Rectal smooth muscle tissue (tissue), 1 donor: ENCODE data around the gene PRDM5.

Source experiments
- H3K27ac ChIP-seq: one replicate; pipeline ENCODE4 v1.7.0; 2013; ENCODE audit warnings: low read depth, low read length, inconsistent platforms
- H3K27me3 ChIP-seq: one replicate; pipeline ENCODE4 v1.7.0; 2013; ENCODE audit warnings: low read length; ENCODE audit not compliant: control insufficient read depth, insufficient read depth
- H3K36me3 ChIP-seq: one replicate; pipeline ENCODE4 v1.7.0; 2013; ENCODE audit warnings: low read length; ENCODE audit not compliant: control insufficient read depth, insufficient read depth
- H3K4me1 ChIP-seq: one replicate; pipeline ENCODE4 v1.7.0; 2013; ENCODE audit warnings: low read length; ENCODE audit not compliant: control insufficient read depth, insufficient read depth
- H3K4me3 ChIP-seq: one replicate; pipeline ENCODE4 v1.7.0; 2013; ENCODE audit warnings: low read length
- H3K9ac ChIP-seq: one replicate; pipeline ENCODE4 v1.7.0; 2013; ENCODE audit warnings: low read length

The PRDM5 gene

DNA sequence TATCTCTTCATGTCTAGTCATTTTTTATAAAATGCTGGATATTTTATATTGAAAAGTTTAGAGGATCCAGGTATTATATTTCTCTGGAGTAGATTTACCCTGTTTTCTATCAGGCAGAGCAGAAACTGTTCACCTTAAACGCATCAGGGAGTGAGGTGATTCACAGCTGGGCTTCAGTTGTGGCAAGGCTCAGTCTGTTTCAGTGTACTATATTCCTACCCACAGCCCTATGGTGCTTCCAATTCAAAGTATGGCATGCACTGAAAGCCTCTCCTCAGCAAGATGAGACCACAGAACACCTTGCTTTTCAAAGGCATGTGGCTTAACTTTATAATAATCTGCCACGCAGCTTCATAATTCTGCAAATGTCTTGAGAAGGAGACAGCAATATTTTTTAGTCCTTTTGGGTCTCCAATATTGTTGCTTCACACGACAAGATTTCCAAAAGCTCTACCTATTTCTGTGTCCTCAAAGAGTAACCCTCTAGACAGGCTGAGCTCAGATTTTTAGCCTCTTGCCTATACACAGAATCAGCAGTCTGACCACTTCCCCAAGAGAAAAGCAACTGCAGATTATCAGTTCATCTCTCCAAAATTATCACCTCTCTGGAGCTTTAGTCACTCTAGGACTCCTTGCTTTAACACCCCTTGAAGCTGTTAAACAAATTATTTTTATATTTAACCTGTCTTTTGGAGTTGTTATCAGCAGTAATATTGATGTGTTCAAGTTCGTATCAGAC, 24.4 kb downstream of the PRDM5 start:
- Histone ChIP-seq H3K27me3 (no peaks in the 10 kb centered on the region), H3K9ac (no peak overlapping the region), H3K4me1 (no peaks in the 10 kb centered on the region), H3K27ac (no peak overlapping the region), H3K36me3 (no peaks in the 10 kb centered on the region), H3K4me3 (no peak overlapping the region)

DNA sequence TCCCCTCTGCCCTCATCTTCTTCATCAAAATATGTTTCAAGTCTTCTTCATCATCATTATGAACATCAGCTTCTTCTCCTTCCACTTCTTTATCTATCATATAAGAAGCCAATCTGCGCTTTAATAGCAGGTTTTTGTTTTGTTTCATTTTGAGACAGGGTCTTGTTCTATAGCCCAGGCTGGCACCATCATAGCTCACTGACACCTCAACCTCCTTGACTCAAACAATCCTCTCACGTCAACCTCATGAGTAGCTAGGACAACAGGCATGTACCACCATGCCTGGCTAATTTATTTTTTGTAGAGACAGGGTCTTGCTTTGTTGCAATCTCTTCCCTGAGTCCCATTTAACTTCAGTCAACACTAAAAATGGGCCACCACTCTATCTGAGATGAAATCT, 27.0 kb downstream of the PRDM5 start:
- no peaks in the 10 kb centered on the region for H3K36me3 ChIP-seq
- no peak overlapping the region for H3K27ac ChIP-seq
- no peaks in the 10 kb centered on the region for H3K27me3 ChIP-seq
- H3K9ac ChIP-seq: no peak overlapping the region
- H3K4me3 ChIP-seq: no peak overlapping the region
- no peaks in the 10 kb centered on the region for H3K4me1 ChIP-seq

DNA sequence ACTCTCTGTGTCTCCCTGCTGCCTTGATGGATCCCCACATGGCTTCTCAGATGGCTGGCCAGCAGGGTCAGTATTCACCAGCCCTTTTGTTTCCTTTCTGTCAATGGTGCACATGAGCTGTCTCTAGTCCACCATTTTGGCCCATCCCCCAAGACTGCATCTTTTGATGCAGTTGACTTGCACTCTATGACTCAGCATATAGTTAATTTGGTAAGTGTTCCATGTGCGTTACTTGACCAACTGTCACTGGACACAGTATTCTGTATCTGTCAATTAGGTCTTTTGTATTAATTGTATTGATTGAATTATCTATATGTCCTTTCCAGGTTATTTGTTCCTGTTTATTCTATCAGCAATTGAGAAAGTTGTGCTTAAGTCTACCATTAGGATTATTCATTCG, 29.2 kb downstream of the PRDM5 start:
- Histone ChIP-seq H3K4me1 (no peaks in the 10 kb centered on the region), H3K4me3 (no peak overlapping the region), H3K27me3 (no peaks in the 10 kb centered on the region), H3K27ac (no peak overlapping the region), H3K9ac (no peak overlapping the region), H3K36me3 (no peaks in the 10 kb centered on the region)

DNA sequence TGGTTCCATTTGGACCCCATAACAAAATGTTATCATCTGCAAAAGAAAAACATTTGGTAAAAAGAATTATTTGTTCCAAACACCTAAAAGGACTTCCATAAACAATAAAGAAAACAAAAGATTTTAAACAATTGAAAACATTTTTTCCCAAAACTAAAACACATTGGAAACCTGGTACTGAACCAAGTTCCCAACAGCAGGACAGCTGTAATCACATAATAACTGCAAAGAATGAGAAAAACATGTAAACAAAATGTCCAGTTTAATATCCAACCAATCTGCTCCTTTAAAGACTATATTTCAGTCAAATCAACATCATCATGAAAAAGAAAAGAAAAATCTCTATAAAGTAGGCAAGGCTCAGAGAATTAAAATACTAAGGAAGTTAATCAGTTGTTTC, 36.3 kb downstream of the PRDM5 start:
- no peak overlapping the region for H3K27ac ChIP-seq
- H3K36me3 ChIP-seq: no peaks in the 10 kb centered on the region
- no peak overlapping the region for H3K4me3 ChIP-seq
- H3K9ac ChIP-seq: no peak overlapping the region
- H3K4me1 ChIP-seq: no peaks in the 10 kb centered on the region
- H3K27me3 ChIP-seq: no peaks in the 10 kb centered on the region

DNA sequence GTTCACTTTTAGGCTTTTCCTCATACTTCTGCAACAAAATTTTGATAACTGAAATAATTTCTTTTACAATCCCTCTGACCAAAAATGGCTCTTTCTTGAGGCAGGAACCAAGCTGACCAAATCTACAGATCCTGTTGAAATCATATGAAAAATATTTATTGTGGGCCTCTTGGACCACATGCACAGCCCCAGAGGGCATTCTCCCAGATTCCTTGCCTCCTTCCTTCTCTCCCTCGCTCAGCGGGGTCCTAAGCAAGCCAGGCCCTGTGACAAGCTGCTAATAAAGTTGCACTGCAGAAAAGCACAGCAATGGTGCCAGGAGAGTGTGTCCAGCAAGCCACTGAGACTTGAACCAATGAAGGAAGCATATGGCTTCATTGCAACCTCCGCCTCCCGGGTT, 40.7 kb downstream of the PRDM5 start:
- H3K4me3 ChIP-seq: no peak overlapping the region
- no peaks in the 10 kb centered on the region for H3K27me3 ChIP-seq
- no peak overlapping the region for H3K27ac ChIP-seq
- no peaks in the 10 kb centered on the region for H3K36me3 ChIP-seq
- no peaks in the 10 kb centered on the region for H3K4me1 ChIP-seq
- no peak overlapping the region for H3K9ac ChIP-seq

DNA sequence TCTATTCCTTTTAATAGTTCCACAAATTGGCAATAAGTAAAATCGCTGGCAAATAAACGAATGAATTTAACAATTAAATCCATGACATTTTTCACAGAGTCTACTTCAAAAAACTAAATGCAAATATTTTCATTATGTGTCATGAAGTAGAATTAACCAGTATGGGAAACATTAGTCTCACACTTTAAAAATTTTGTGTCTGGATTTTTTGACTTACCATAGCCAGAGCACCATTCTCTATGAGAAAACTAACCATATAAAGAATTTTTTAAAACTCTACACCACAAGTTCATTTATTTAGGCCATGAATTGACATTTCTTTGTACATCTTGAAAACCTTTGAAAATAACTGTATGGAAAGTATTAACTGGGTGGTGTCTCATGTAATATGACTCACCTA, 41.2 kb downstream of the PRDM5 start:
- H3K4me3 ChIP-seq: no peak overlapping the region
- H3K27ac ChIP-seq: no peak overlapping the region
- H3K4me1 ChIP-seq: no peaks in the 10 kb centered on the region
- no peaks in the 10 kb centered on the region for H3K27me3 ChIP-seq
- H3K36me3 ChIP-seq: no peaks in the 10 kb centered on the region
- no peak overlapping the region for H3K9ac ChIP-seq

DNA sequence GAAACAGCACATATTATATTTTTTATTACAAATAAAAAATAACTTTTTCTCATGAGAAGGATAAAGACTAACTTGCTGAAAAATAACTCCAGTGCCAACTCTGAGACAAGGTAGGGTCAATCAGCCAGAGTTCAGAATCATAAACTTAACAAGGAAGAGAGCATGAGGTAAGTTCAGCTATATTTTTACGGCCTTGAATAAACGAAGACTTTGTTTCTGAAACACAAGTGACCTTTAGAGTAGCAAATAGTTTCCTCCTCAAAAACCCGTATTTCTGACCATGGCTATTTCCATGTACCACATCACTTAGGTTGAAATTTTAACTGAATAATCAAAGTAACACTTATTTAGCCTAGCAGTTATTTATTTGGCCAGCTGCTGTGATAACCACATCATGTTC, 45.5 kb downstream of the PRDM5 start:
- no peaks in the 10 kb centered on the region for H3K27me3 ChIP-seq
- H3K9ac ChIP-seq: no peak overlapping the region
- H3K4me1 ChIP-seq: no peaks in the 10 kb centered on the region
- H3K4me3 ChIP-seq: no peak overlapping the region
- no peaks in the 10 kb centered on the region for H3K36me3 ChIP-seq
- H3K27ac ChIP-seq: no peak overlapping the region

DNA sequence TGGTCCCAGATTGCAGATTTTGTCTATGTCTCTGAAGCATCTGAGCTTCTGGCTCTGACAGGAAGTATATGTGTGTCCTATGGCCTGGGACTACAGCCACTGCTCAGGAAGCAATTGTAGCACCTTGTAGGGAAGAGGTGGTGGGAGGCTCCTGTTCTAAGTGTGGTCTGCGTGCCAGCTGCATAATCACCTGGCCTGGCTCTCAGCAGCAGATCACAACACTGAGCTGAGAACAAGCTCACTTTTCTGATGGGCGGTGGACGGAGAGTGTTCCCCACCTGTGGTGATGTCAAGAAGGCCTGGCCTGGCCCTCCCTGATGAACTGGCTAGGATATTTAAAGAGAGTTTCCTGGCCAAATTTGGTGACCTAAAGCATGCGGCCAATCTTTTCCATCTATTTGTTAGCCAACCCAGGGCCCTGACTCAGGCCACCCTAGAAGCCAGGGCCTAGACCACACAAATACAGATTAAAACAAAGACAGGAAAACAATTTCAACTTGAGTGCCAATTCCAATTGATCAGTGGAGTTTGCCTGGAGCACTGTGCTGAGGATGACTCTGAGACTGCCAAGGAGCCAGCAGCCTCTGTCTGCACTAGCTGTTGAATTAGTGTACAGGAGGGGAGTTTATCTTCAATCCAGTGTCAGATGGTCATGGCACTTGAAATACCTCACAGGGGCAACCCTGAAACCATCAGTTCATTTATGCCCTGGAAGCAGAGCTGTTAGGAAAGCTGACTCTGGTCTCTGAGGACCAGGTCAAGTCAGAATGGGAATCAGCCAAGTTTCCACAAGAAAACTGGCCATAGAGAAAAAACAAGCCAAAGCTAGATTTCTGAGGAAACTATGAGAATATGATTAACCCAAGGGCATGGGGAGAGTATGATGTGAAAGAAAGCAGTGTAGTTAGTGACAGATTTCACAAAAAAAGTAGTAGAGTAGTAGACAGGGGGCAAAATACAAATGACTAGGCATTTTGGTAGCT, 47.4 kb downstream of the PRDM5 start:
- Histone ChIP-seq H3K9ac (no peak overlapping the region), H3K27me3 (no peaks in the 10 kb centered on the region), H3K4me1 (no peaks in the 10 kb centered on the region), H3K36me3 (no peaks in the 10 kb centered on the region), H3K27ac (no peak overlapping the region), H3K4me3 (no peak overlapping the region)

DNA sequence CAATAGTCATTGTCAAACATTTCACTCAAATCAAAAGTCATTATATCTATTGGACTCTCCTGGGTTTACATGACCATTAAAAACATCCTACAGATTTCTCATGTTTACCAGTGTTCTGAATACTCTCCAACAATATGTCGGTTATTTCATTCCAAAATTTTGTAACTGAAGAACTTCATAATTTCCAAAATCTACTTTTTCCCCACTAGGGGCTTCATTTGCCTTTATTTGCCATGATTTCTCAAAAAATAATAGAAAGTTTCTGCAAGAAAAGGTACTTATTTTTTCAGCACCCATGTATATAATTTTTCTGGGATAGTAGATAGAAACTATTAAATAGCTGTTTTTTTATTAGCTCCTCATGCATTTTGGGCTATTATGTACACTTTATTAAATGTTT, 49.0 kb downstream of the PRDM5 start:
- no peaks in the 10 kb centered on the region for H3K27me3 ChIP-seq
- H3K4me1 ChIP-seq: no peaks in the 10 kb centered on the region
- H3K4me3 ChIP-seq: no peak overlapping the region
- no peak overlapping the region for H3K9ac ChIP-seq
- no peaks in the 10 kb centered on the region for H3K36me3 ChIP-seq
- H3K27ac ChIP-seq: no peak overlapping the region

DNA sequence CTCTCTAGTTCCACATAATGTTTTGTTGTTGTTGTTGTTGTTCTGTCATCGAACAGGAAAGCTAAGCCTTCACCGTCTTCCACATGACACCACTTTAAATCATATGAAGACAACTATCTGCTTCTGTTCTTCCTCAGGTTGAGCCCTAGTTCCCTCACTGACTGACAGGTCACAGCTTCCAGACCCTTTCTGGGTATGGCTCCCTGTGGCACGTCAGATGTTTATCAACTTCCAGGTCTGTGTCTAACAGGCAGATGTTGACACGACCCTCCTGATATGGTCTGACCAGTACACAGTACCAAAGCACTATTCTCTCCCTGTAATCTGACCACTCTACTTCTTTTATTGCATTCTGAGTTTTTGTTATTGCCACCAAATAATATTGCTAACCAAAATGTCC, 51.4 kb downstream of the PRDM5 start:
- H3K4me1 ChIP-seq: no peaks in the 10 kb centered on the region
- H3K36me3 ChIP-seq: no peaks in the 10 kb centered on the region
- no peak overlapping the region for H3K9ac ChIP-seq
- H3K27me3 ChIP-seq: no peaks in the 10 kb centered on the region
- no peak overlapping the region for H3K27ac ChIP-seq
- no peak overlapping the region for H3K4me3 ChIP-seq

DNA sequence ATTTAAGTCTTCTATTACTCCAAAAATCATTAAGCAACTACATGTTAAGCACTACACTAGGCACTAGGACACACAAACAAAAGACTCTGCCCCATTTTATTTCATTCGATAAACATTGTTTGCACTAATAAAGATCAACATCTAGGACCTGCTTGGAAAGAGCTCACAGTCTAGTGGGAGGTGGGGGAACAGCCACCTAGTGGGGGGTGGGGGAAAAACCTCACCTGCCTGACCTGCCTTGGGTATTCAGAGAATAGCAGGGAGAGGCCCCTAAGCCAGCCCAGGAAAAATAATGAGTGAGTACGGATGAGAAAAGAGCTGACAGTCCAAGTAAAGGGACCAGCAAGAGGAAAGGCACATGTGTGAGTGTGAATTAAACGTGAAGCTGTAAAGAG, 52.2 kb downstream of the PRDM5 start:
- H3K4me1 ChIP-seq: no peaks in the 10 kb centered on the region
- H3K27me3 ChIP-seq: no peaks in the 10 kb centered on the region
- H3K36me3 ChIP-seq: no peaks in the 10 kb centered on the region
- no peak overlapping the region for H3K27ac ChIP-seq
- H3K4me3 ChIP-seq: no peak overlapping the region
- H3K9ac ChIP-seq: no peak overlapping the region

DNA sequence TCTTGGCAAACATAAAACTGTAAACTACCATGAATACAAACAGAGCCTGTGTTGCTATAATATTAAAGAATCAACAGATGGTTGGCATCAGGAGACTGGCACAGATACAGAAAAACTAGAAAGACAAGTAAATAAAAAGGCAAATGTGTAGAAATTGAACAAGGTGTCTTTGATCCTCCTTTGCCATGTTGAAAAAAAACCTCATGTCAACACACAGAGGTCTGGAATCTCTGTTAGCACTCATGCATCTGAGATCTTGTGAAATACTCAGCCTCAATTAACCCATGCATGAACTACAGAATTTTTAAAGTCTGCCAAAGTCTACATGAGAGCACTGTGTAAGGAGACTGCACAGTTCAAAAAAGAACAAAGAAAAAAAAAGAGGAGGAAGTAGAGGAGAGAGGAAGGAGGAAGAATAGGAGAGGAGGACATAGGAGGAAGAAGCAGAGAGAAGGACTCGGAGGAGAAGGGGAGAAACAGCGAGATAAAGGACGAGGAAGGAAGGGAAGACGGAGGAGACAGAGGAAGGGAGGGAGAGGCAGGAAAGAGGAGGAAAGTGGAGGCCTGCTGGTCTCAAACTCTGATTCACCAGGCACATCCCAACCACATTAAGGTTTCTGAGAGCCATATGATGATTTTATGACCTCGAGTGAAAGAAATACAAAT, 52.8 kb downstream of the PRDM5 start:
- no peak overlapping the region for H3K4me3 ChIP-seq
- H3K27ac ChIP-seq: no peak overlapping the region
- no peaks in the 10 kb centered on the region for H3K4me1 ChIP-seq
- no peaks in the 10 kb centered on the region for H3K36me3 ChIP-seq
- H3K27me3 ChIP-seq: no peaks in the 10 kb centered on the region
- no peak overlapping the region for H3K9ac ChIP-seq
